ENCODE data around the gene RALB.
"Not testable (repeated sequence)": the region's sequence is repeated elsewhere in the genome, so short reads cannot be mapped to it uniquely, and the experiment has no call there.

RALB gene

GRCh38 chr2:120224735-120225548, 27.7 kb upstream of the RALB start:
- no peak overlapping the region for H3K4me3 ChIP-seq (ENCODE audit: low read depth, low read length)

GRCh38 chr2:120225549-120226065, 27.0 kb upstream of the RALB start:
- no peak overlapping the region for H3K4me3 ChIP-seq (ENCODE audit: low read depth, low read length)

GRCh38 chr2:120226316-120226715, 26.3 kb upstream of the RALB start:
- H3K4me3 ChIP-seq (ENCODE audit: low read depth, low read length) = no peak overlapping the region

GRCh38 chr2:120227111-120227991, 25.3 kb upstream of the RALB start:
- H3K4me3 ChIP-seq (ENCODE audit: low read depth, low read length) = no peak overlapping the region

GRCh38 chr2:120228503-120228902, 24.1 kb upstream of the RALB start:
- no peak overlapping the region for H3K4me3 ChIP-seq (ENCODE audit: low read depth, low read length)

- no peak overlapping the region for H3K4me3 ChIP-seq (ENCODE audit: low read depth, low read length)
Observed at GRCh38 chr2:120229341-120229740, 23.3 kb upstream of the RALB start.

GRCh38 chr2:120230515-120231471, 21.9 kb upstream of the RALB start:
- no peak overlapping the region for H3K4me3 ChIP-seq (ENCODE audit: low read depth, low read length)

GRCh38 chr2:120231564-120231973, 21.1 kb upstream of the RALB start:
- H3K4me3 ChIP-seq (ENCODE audit: low read depth, low read length) = no peak overlapping the region

- H3K4me3 ChIP-seq (ENCODE audit: low read depth, low read length) = no peak overlapping the region
Observed at GRCh38 chr2:120231974-120232635, 20.5 kb upstream of the RALB start.

- no peak overlapping the region for H3K4me3 ChIP-seq (ENCODE audit: low read depth, low read length)
Observed at GRCh38 chr2:120233292-120233691, 19.4 kb upstream of the RALB start.

GRCh38 chr2:120235158-120235557, 17.5 kb upstream of the RALB start:
- H3K4me3 ChIP-seq (ENCODE audit: low read depth, low read length) = not testable (repeated sequence)

- no peak overlapping the region for H3K4me3 ChIP-seq (ENCODE audit: low read depth, low read length)
Observed at GRCh38 chr2:120235681-120236080, 17.0 kb upstream of the RALB start.

- no peak overlapping the region for H3K4me3 ChIP-seq (ENCODE audit: low read depth, low read length)
Observed at GRCh38 chr2:120236316-120236715, 16.3 kb upstream of the RALB start.

GRCh38 chr2:120236791-120237190, 15.9 kb upstream of the RALB start:
- H3K4me3 ChIP-seq (ENCODE audit: low read depth, low read length) = no peak overlapping the region

- H3K4me3 ChIP-seq (ENCODE audit: low read depth, low read length) = no peak overlapping the region
Observed at GRCh38 chr2:120237491-120237902, 15.2 kb upstream of the RALB start.

- no peak overlapping the region for H3K4me3 ChIP-seq (ENCODE audit: low read depth, low read length)
Observed at GRCh38 chr2:120238728-120239487, 13.7 kb upstream of the RALB start.

GRCh38 chr2:120239488-120240287, 13.0 kb upstream of the RALB start:
- no peak overlapping the region for H3K4me3 ChIP-seq (ENCODE audit: low read depth, low read length)

- no peak overlapping the region for H3K4me3 ChIP-seq (ENCODE audit: low read depth, low read length)
Observed at GRCh38 chr2:120240901-120241429, 11.7 kb upstream of the RALB start.

Data from iPS-11a (cell line).